ENCODE data around the gene LMX1B. TPM values are rescaled to one million over a fixed set of nuclear protein-coding genes. Genes with fewer than 3 reads are reported as not detected.

Gene LMX1B
- total and polyA plus RNA-seq, 2 of the 4 experiments (the other 2 are of a cell fraction) = not detected

- ATAC-seq (ENCODE audit: low read depth) = no peak
- in situ Hi-C loops (cut with MboI; ENCODE audit: low sequenced_read_pairs) (no loop called here), dilution Hi-C loops (cut with HindIII; ENCODE audit: low sequenced_read_pairs, unreplicated experiment) (no loop called here), intact Hi-C loops (cut with micrococcal nuclease) (no loop called here)
- Histone ChIP-seq H2BK5ac (ENCODE audit: low read depth, low read length, poor library complexity, severe bottlenecking) (no peak overlapping the region), H2BK20ac (ENCODE audit: low read depth, low read length) (no peak overlapping the region), H4K5ac (ENCODE audit: low read depth, low read length) (no peak overlapping the region), H3K56ac (ENCODE audit: extremely low read depth, insufficient read depth, low read length) (no peak overlapping the region), H2AK9ac (replicated peaks; ENCODE audit: low read depth, low read length, poor library complexity) (no peak overlapping the region), H3K27me3 (ENCODE audit: control insufficient read depth, insufficient read depth, low read length) (peaks cover 35% of the 10 kb centered on the region), H2BK15ac (ENCODE audit: low read depth, low read length) (no peak overlapping the region), H3K18ac (ENCODE audit: low read depth, low read length) (no peak overlapping the region), H2BK120ac (ENCODE audit: low read depth, low read length) (no peak overlapping the region), H3K9me3 (ENCODE audit: control insufficient read depth, insufficient read depth, low read length) (0 out of 2 replicates have a peak, but pooled peaks cover 2% of the 10 kb centered on the region), H3K9me1 (ENCODE audit: insufficient read depth, low read length) (no peaks in the 10 kb centered on the region), H3K14ac (replicated peaks; ENCODE audit: low read depth, low read length) (no peak overlapping the region), H4K20me1 (ENCODE audit: insufficient read depth, low read length) (no peaks in the 10 kb centered on the region; the same call in 1 of the 2 replicates), H3K4ac (ENCODE audit: low read depth, low read length) (no peak overlapping the region), H4K8ac (ENCODE audit: low read depth in 2 of 2, low read length in 2 of 2) (no peak overlapping the region), H3K4me3 (ENCODE audit: insufficient read depth, low read depth, low read length) (no peak overlapping the region), H2AK5ac (ENCODE audit: low read depth, low read length) (no peak overlapping the region), H3K4me1 (ENCODE audit: control insufficient read depth, insufficient read depth, low read length) (no peaks in the 10 kb centered on the region), H3K4me2 (ENCODE audit: low read depth, low read length) (no peak overlapping the region), H3K36me3 (ENCODE audit: control insufficient read depth, insufficient read depth, low read length) (no peaks in the 10 kb centered on the region), H3K9ac (ENCODE audit: low read depth, low read length) (no peak overlapping the region), H2AFZ (replicated peaks; ENCODE audit: low read length, poor library complexity) (no peak overlapping the region), H4K91ac (ENCODE audit: insufficient read depth, low read depth, low read length) (no peak overlapping the region), H3K79me1 (ENCODE audit: low read depth in 1 of 2, low read length in 2 of 2) (no peaks in the 10 kb centered on the region), H3K23ac (ENCODE audit: low read depth, low read length) (no peak overlapping the region), H3K27ac (ENCODE audit: insufficient read depth, low read length) (no peak overlapping the region)
- ChIA-PET POLR2A (ENCODE audit: unreplicated experiment) (no interaction called here), CTCF (no interaction called here)
- DNase-seq = no peak
- no TSS peak for BruUV-seq (replicated peaks)
- no peak for TF ChIP-seq BHLHE40 (IDR thresholded peaks at IDR 0.05; ENCODE audit: low read depth, low read length)
- TF ChIP-seq SMC3 (IDR thresholded peaks at IDR 0.05; ENCODE audit: low read depth, low read length) = no peak
- TF ChIP-seq CHD1 (IDR thresholded peaks at IDR 0.05; ENCODE audit: low read depth, low read length) = no peak
- no peak for TF ChIP-seq CEBPB (IDR thresholded peaks at IDR 0.05; ENCODE audit: low read depth, low read length)
- no peak for TF ChIP-seq CTCF (conservative IDR thresholded peaks at IDR 0.05; ENCODE audit: low read depth, low read length)
- no peak for TF ChIP-seq NFE2L2 (IDR thresholded peaks at IDR 0.05; ENCODE audit: low read depth, low read length)
- no peak for TF ChIP-seq RFX5 (IDR thresholded peaks at IDR 0.05; ENCODE audit: low read depth, low read length)
- TF ChIP-seq ELK1 (IDR thresholded peaks at IDR 0.05; ENCODE audit: borderline replicate concordance, low read depth, low read length) = no peak
- TF ChIP-seq MXI1 (IDR thresholded peaks at IDR 0.05; ENCODE audit: borderline replicate concordance, low read depth, low read length) = no peak
- no peak for TF ChIP-seq MAFK (IDR thresholded peaks at IDR 0.05; ENCODE audit: low read depth, low read length)
- no CpG with 5 or more reads among the region's 3 CpGs for WGBS, 2 experiments (ENCODE audit: extremely low coverage in 2 of 2, insufficient read length in 1 of 2)
These were observed 21.8 kb upstream of the LMX1B start for GRCh38 chr9:126591922-126592321.

Data from IMR-90 (cell line).